Adrenal gland (tissue), 19 donors: ENCODE data around the gene MAGEB3. TPM values are rescaled to one million over a fixed set of nuclear protein-coding genes. Genes with fewer than 3 reads are reported as not detected.
"Not testable (repeated sequence)": the region's sequence is repeated elsewhere in the genome, so short reads cannot be mapped to it uniquely, and the experiment has no call there.

ENCODE experiments used
- DNase-seq, 7 donors: peaks; one replicate each; pipeline ENCODE4 v3.0.0-alpha.2; 2019 to 2020
- H3K27ac ChIP-seq, 5 donors: fragments of 200-600 bp; sonication (generic) in 4 of 5; 1 replicate in 3 of 5; 2 replicates in 2 of 5; pipeline versions ENCODE4 v1.5.1 to v1.8.0; 2016 to 2020; ENCODE audit warnings: mild to moderate bottlenecking in 1 of 5
- H3K27me3 ChIP-seq: fragments of 200-600 bp; 2 replicates; pipeline ENCODE4 v1.8.0; 2021
- H3K36me3 ChIP-seq, 2 donors: fragments of 200-600 bp; replicated peaks in 1 of 2; 1 replicate in 1 of 2; 2 replicates in 1 of 2; pipeline versions ENCODE4 v1.5.1 to v1.8.0; 2018 to 2022
- H3K4me1 ChIP-seq, 2 donors: fragments of 200-600 bp; replicated peaks in 1 of 2; 1 replicate in 1 of 2; 2 replicates in 1 of 2; pipeline versions ENCODE4 v1.5.1 to v1.8.0; 2018 to 2021
- H3K4me3 ChIP-seq, 4 donors: fragments of 200-600 bp; sonication (generic) in 3 of 4; one replicate each; pipeline ENCODE4 v1.5.1; 2016 to 2018
- H3K9me3 ChIP-seq, 3 donors: fragments of 200-600 bp; sonication (generic) in 1 of 3; replicated peaks in 1 of 3; 1 replicate in 2 of 3; 2 replicates in 1 of 3; pipeline versions ENCODE4 v1.5.1 to v1.8.0; 2016 to 2021
- CTCF ChIP-seq, 6 experiments: fragments of 450-650 bp in 4 of 6; fragments of 200-600 bp in 2 of 6; sonication (generic) in 1 of 6; IDR thresholded peaks; 1 replicate in 5 of 6; 2 replicates in 1 of 6; pipeline versions ENCODE4 v1.5.1 to v1.8.0; 2016 to 2021; ENCODE audit warnings: antibody characterized with exemption in 6 of 6, mild to moderate bottlenecking in 2 of 6, moderate library complexity in 1 of 6
- POLR2A ChIP-seq, 2 donors: fragments of 450-650 bp; IDR thresholded peaks; one replicate each; pipeline ENCODE4 v1.6.1; 2017; ENCODE audit warnings: antibody characterized with exemption in 2 of 2, mild to moderate bottlenecking in 2 of 2, moderate library complexity in 1 of 2
- WGBS, 4 donors: extraction: QIAGEN DNeasy Blood & Tissue Kit in 2 of 4; methylation state at CpG; one replicate each; pipeline versions ENCODE4 v1.1.5 to v1.1.7; 2013 to 2017; 5-methylcytosine and 5-hydroxymethylcytosine counted together
- intact Hi-C, 2 donors: fragments of 100-400 bp; cut with DNase I; formaldehyde crosslinking; loops; one replicate each; pipeline versions ENCODE4 v1.14.1 to v1.15.0; 2022 to 2023
- long read RNA-seq, 10 donors: library from polyadenylated mRNA in 3 of 10; unstranded in 2 of 10; stranded (forward) in 1 of 10; transcript quantifications; one replicate each; pipeline ENCODE4 v2.0.0 and lab custom pipeline, GENCODE V29; 2021 to 2026
- polyA plus RNA-seq, 3 donors: library from polyadenylated mRNA; stranded (reverse); fragments of 200-250 nt in 2 of 3; fragments of 350-450 nt in 1 of 3; fragmentation: Illumina TruSeq in 1 of 3; extraction: RNeasy Lipid Tissue Mini Kit (QIAGEN cat#74804) in 1 of 3; gene quantifications; one replicate each; pipeline ENCODE4 v1.2.3, GENCODE V29; 2013 to 2014
- total RNA-seq, 9 donors: library from RNA; depleted of rRNA in 4 of 9; stranded (reverse); fragments of >200 nt in 4 of 9; fragments of 120-200 nt in 1 of 9; fragmentation: NEBNext Ultra II Directional in 1 of 9; extraction: Animal tissue kit (Norgen Biotek cat#: 25700) in 1 of 9; gene quantifications; one replicate each; pipeline versions ENCODE4 v1.1.0 to v1.2.4, GENCODE V29; 2013 to 2023
- donor health status: healthy with polysubstance abuse.
- donor health status: Bipolar disorder and iron deficiency.
- donor health status: DM: yes; HTN: yes; CAD: no.
- donor health status: DM: no; HTN: no; CAD: no.
- donor health status: DM: no; HTN: no; CAD: no.
- donor health status: DM: yes; HTN: yes; CAD: no.

MAGEB3 gene
- total RNA-seq (under 1 TPM in 1 of 9 donors, not detected in 8; 0.71 TPM), polyA plus RNA-seq (under 1 TPM in 1 of 3 donors, not detected in 2; 0.03 TPM)
- long read RNA-seq, donor 1: 0 reads
- long read RNA-seq, donor 2: 0 reads
- long read RNA-seq, donor 3: 0 reads
- long read RNA-seq, donor 4: 0 reads
- long read RNA-seq, donor 5: 0 reads
- long read RNA-seq, donor 6: 0 reads
- long read RNA-seq, donor 7: 0 reads
- long read RNA-seq, donor 8: 0 reads
- long read RNA-seq, donor 9: 0 reads
- long read RNA-seq, donor 10: 0 reads

GRCh38 chrX:30230395-30230794, at the start of gene MAGEB3:
TSS of gene MAGEB3 (plus strand) at chrX:30230657. CDS start at chrX:30235925, 5,268 bp downstream.
- WGBS, 4 donors: 66 to 88% (median 70%) methylated on average over 1 to 4 of the region's 4 CpGs
- no peak for DNase-seq
- intact Hi-C loops: no loop called here
- H3K27ac ChIP-seq: no peak within 1 kb of the TSS
- no peaks in the 10 kb centered on the region for H3K27me3 ChIP-seq
- H3K4me3 ChIP-seq: no peak within 1 kb of the TSS
- no peaks in the 10 kb centered on the region for H3K9me3 ChIP-seq
- TF ChIP-seq CTCF (IDR thresholded peaks at IDR 0.05): no peak
- TF ChIP-seq POLR2A (IDR thresholded peaks at IDR 0.05): no peak
- no peaks in the 10 kb centered on the region for H3K4me1 ChIP-seq
- H3K36me3 ChIP-seq: no peaks in the 10 kb centered on the region

DNA sequence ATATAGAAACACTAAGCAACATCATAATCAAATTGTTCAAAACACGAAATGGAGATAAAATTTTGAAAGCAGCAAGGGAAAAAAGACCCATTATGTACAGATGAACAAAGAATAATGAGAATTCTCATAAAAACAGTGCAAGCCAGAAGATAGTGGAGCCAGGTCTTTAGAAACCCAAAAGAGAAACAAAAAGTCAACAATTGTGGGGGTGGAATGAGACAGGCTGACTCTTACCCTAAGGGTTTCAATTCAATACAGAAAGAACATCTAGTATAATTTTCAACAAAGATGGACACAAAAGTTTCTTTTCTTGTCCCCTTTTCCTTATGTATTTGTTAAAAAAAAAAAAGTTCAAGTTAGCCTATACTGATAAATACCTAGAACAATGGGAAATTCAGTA, 49.1 kb upstream of the MAGEB3 start:
- Histone ChIP-seq H3K9me3 (no peaks in the 10 kb centered on the region), H3K27me3 (no peaks in the 10 kb centered on the region), H3K4me1 (no peaks in the 10 kb centered on the region), H3K27ac (no peak overlapping the region), H3K36me3 (no peaks in the 10 kb centered on the region), H3K4me3 (no peak overlapping the region)
- no peak for DNase-seq
- WGBS, 4 donors: 44 to 65% (median 57%) methylated on average over 1 of the region's 1 CpG
- TF ChIP-seq CTCF (IDR thresholded peaks at IDR 0.05): no peak
- intact Hi-C loops: no loop called here

DNA sequence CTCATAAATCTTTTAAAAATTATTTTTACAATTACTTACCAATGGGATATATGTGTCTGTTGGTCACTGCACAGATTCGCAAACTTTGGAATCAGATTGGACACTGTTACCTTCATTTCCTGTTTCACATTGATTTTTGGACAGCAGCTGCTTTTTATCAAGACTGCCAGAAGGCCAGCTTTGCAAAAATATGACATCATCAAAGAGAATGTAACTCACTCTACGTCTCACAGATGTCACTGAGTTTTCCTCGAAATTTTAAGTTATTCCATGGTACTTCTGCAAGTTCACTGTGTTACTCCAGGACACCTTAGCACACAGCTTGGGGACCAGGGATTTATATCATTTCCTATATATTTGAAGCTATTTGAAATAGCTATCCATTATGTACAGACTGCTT, 46.9 kb upstream of the MAGEB3 start:
- Histone ChIP-seq H3K4me3 (no peak overlapping the region), H3K27me3 (no peaks in the 10 kb centered on the region), H3K4me1 (no peaks in the 10 kb centered on the region), H3K27ac (no peak overlapping the region), H3K9me3 (no peaks in the 10 kb centered on the region), H3K36me3 (no peaks in the 10 kb centered on the region)
- WGBS, 4 donors: 28 to 44% (median 40%) methylated on average over 3 of the region's 3 CpGs
- no peak for DNase-seq
- intact Hi-C loops: no loop called here
- no peak for TF ChIP-seq CTCF (IDR thresholded peaks at IDR 0.05)
- TF ChIP-seq POLR2A (IDR thresholded peaks at IDR 0.05): no peak

DNA sequence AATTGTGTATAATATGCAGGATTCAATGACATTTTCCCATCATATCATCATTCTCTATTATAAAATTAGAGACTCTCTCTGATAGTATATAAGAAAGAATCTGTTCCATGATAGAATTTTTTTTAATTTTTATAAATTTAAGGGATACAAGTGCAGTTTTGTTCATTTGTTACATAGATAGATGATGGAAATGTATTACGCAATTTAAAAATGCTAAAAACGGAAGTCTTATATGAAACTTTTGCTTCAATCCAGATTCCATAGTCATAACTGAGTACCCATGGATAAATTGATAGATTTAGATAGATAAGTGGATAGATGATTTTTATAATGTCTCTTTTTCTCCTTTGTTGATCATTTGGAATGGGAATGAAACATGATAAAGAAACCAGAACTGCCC, 40.0 kb upstream of the MAGEB3 start:
- DNase-seq: no peak
- no peak overlapping the region for H3K27ac ChIP-seq
- H3K9me3 ChIP-seq: no peaks in the 10 kb centered on the region
- no peaks in the 10 kb centered on the region for H3K36me3 ChIP-seq
- WGBS, 4 donors: 82 to 87% (median 84%) methylated on average over 2 of the region's 2 CpGs
- H3K27me3 ChIP-seq: no peaks in the 10 kb centered on the region
- intact Hi-C loops: loop anchor here in 1 of 2 donors (5.0 kb wide), 1 partner anchor 48 kb away; no protein-coding TSS in a partner anchor
- TF ChIP-seq POLR2A (IDR thresholded peaks at IDR 0.05): no peak
- no peak for TF ChIP-seq CTCF (IDR thresholded peaks at IDR 0.05)
- H3K4me1 ChIP-seq: no peaks in the 10 kb centered on the region
- H3K4me3 ChIP-seq: no peak overlapping the region

GRCh38 chrX:30193910-30194309, 36.5 kb upstream of the MAGEB3 start:
- H3K9me3 ChIP-seq, H3K36me3 ChIP-seq, H3K4me3 ChIP-seq, H3K4me1 ChIP-seq, DNase-seq, H3K27ac ChIP-seq, H3K27me3 ChIP-seq: not testable (repeated sequence)
- WGBS, 4 donors: 61 to 78% (median 66%) methylated on average over 6 of the region's 6 CpGs
- intact Hi-C loops: loop anchor here in 1 of 2 donors (5.0 kb wide), 1 partner anchor 52 kb away; no protein-coding TSS in a partner anchor
